H9 (cell line): Measurements from ENCODE around the gene ABTB1. TPM values are rescaled to one million over a fixed set of nuclear protein-coding genes. Genes with fewer than 3 reads are reported as not detected.

Source experiments
- DNase-seq: peaks from one replicate; pipeline ENCODE4 v3.0.0-alpha.2; 2017
- H2AFZ ChIP-seq: one replicate; pipeline ENCODE4 v1.6.1; 2013; ENCODE audit warnings: mild to moderate bottlenecking, low read length, control low read depth, moderate library complexity
- H2AK5ac ChIP-seq: 2 replicates; pipeline ENCODE4 v1.6.1; 2013; ENCODE audit warnings: low read length, control low read depth, mixed read lengths; ENCODE audit not compliant: insufficient read length
- H2BK120ac ChIP-seq: one replicate; pipeline ENCODE4 v1.6.1; 2013; ENCODE audit warnings: low read depth, mild to moderate bottlenecking, low read length, control low read depth, inconsistent platforms; ENCODE audit not compliant: poor library complexity, severe bottlenecking
- H2BK12ac ChIP-seq: 2 replicates; pipeline ENCODE4 v1.6.1; 2013; ENCODE audit warnings: low read length, control low read depth, mixed read lengths, low read depth; ENCODE audit not compliant: insufficient read length
- H2BK15ac ChIP-seq: 2 replicates; pipeline ENCODE4 v1.6.1; 2013; ENCODE audit warnings: low read depth, low read length, control low read depth
- H2BK20ac ChIP-seq: one replicate; pipeline ENCODE4 v1.6.1; 2013; ENCODE audit warnings: low read depth, mild to moderate bottlenecking, low read length, control low read depth, inconsistent platforms; ENCODE audit not compliant: poor library complexity, severe bottlenecking
- H2BK5ac ChIP-seq: 2 replicates; pipeline ENCODE4 v1.6.1; 2013; ENCODE audit warnings: low read length, control low read depth, mixed read lengths; ENCODE audit not compliant: insufficient read length
- H3K14ac ChIP-seq: 2 replicates; pipeline ENCODE4 v1.6.1; 2013; ENCODE audit warnings: low read length, control low read depth; ENCODE audit not compliant: insufficient read depth
- H3K18ac ChIP-seq: 2 replicates; pipeline ENCODE4 v1.6.1; 2013; ENCODE audit warnings: low read depth, mild to moderate bottlenecking, mixed read lengths, low read length, control low read depth; ENCODE audit not compliant: insufficient read length
- H3K23ac ChIP-seq: 2 replicates; pipeline ENCODE4 v1.6.1; 2013; ENCODE audit warnings: low read length, control low read depth, mixed read lengths, low read depth; ENCODE audit not compliant: insufficient read length
- H3K23me2 ChIP-seq: 2 replicates; pipeline ENCODE4 v1.6.1; 2013; ENCODE audit warnings: low read depth, mild to moderate bottlenecking, mixed read lengths, low read length, control low read depth; ENCODE audit not compliant: insufficient read length, poor library complexity, severe bottlenecking
- H3K27ac ChIP-seq: 2 replicates; pipeline ENCODE4 v1.5.1; 2013; ENCODE audit warnings: low read length, control low read depth, mixed read lengths, low read depth; ENCODE audit not compliant: insufficient read length
- H3K27me3 ChIP-seq: 2 replicates; pipeline ENCODE4 v1.6.1; 2013; ENCODE audit warnings: low read length, control low read depth, inconsistent platforms; ENCODE audit not compliant: insufficient read depth
- H3K4ac ChIP-seq: 2 replicates; pipeline ENCODE4 v1.6.1; 2013; ENCODE audit warnings: low read depth, mild to moderate bottlenecking, control low read depth, inconsistent platforms, low read length, moderate library complexity
- H3K4me1 ChIP-seq: 2 replicates; pipeline ENCODE4 v1.6.1; 2013; ENCODE audit warnings: low read length, control low read depth, inconsistent platforms; ENCODE audit not compliant: insufficient read depth
- H3K4me2 ChIP-seq: 2 replicates; pipeline ENCODE4 v1.6.1; 2013; ENCODE audit warnings: low read length, control low read depth, mixed read lengths; ENCODE audit not compliant: insufficient read length, insufficient read depth
- H3K56ac ChIP-seq: 2 replicates; pipeline ENCODE4 v1.6.1; 2013; ENCODE audit warnings: low read depth, mild to moderate bottlenecking, mixed read lengths, low read length, control low read depth; ENCODE audit not compliant: insufficient read length
- H3K79me1 ChIP-seq: 2 replicates; pipeline ENCODE4 v1.6.1; 2013; ENCODE audit warnings: low read depth, mild to moderate bottlenecking, moderate library complexity, low read length, control low read depth, inconsistent platforms; ENCODE audit not compliant: insufficient read depth, poor library complexity, severe bottlenecking
- H3K79me2 ChIP-seq: 2 replicates; pipeline ENCODE4 v1.6.1; 2013; ENCODE audit warnings: low read length, control low read depth, inconsistent platforms; ENCODE audit not compliant: insufficient read depth
- H3K9ac ChIP-seq: 2 replicates; pipeline ENCODE4 v1.6.1; 2013; ENCODE audit warnings: low read length, control low read depth, mixed read lengths; ENCODE audit not compliant: insufficient read length; ENCODE audit errors: extremely low read depth
- H3K9me3 ChIP-seq: one replicate; pipeline ENCODE4 v1.6.1; 2013; ENCODE audit warnings: low read depth, low read length, inconsistent platforms; ENCODE audit not compliant: control insufficient read depth
- H3T11ph ChIP-seq: one replicate; pipeline ENCODE4 v1.6.1; 2013; ENCODE audit warnings: mild to moderate bottlenecking, low read length, control low read depth, inconsistent platforms
- H4K20me1 ChIP-seq: one replicate; pipeline ENCODE4 v1.6.1; 2013; ENCODE audit not compliant: control insufficient read depth, insufficient read length, insufficient read depth
- H4K5ac ChIP-seq: 2 replicates; pipeline ENCODE4 v1.6.1; 2013; ENCODE audit warnings: low read depth, mild to moderate bottlenecking, mixed read lengths, low read length, control low read depth; ENCODE audit not compliant: insufficient read length
- H4K8ac ChIP-seq: replicated peaks from 2 replicates; pipeline ENCODE4 v1.6.1; 2013; ENCODE audit warnings: low read length, control low read depth, mixed read lengths, low read depth; ENCODE audit not compliant: insufficient read length
- H4K91ac ChIP-seq: 2 replicates; pipeline ENCODE4 v1.6.1; 2013; ENCODE audit warnings: low read depth, mild to moderate bottlenecking, moderate library complexity, mixed read lengths, low read length, control low read depth; ENCODE audit not compliant: insufficient read length
- H3K27ac Mint-ChIP-seq, 3 experiments: 2 replicates in 2 of 3; 3 replicates in 1 of 3; pipeline ENCODE4 v1.8.0; 2020 to 2021; ENCODE audit warnings: mixed read lengths in 3 of 3, mild to moderate bottlenecking in 1 of 3, moderate library complexity in 1 of 3
- H3K27me3 Mint-ChIP-seq: 2 replicates; pipeline ENCODE4 v1.8.0; 2021; ENCODE audit warnings: low read depth, mild to moderate bottlenecking, moderate library complexity, mixed read lengths
- H3K36me3 Mint-ChIP-seq, 3 experiments: 2 replicates in 2 of 3; 3 replicates in 1 of 3; pipeline ENCODE4 v1.8.0; 2020 to 2021; ENCODE audit warnings: low read depth in 3 of 3, mixed read lengths in 3 of 3; ENCODE audit not compliant: insufficient read depth in 1 of 3
- H3K4me1 Mint-ChIP-seq, 2 experiments: 2 replicates each; pipeline ENCODE4 v1.8.0; 2020; ENCODE audit warnings: mixed read lengths in 2 of 2
- H3K4me3 Mint-ChIP-seq, 2 experiments: 2 replicates in 1 of 2; 3 replicates in 1 of 2; pipeline ENCODE4 v1.8.0; 2020 to 2021; ENCODE audit warnings: mild to moderate bottlenecking in 2 of 2, mixed read lengths in 2 of 2, moderate library complexity in 1 of 2
- H3K9me3 Mint-ChIP-seq, 2 experiments: 2 replicates in 1 of 2; 3 replicates in 1 of 2; pipeline ENCODE4 v1.8.0; 2020; ENCODE audit warnings: mild to moderate bottlenecking in 2 of 2, mixed read lengths in 2 of 2, moderate library complexity in 1 of 2
- WGBS: extraction: QIAGEN DNeasy Blood & Tissue Kit; methylation state at CpG from one replicate; pipeline ENCODE4 v1.1.7; 2013; ENCODE audit warnings: missing lambda C conversion rate, low lambda C conversion rate, mixed read lengths; ENCODE audit not compliant: insufficient read length; ENCODE audit errors: extremely low coverage; 5-methylcytosine and 5-hydroxymethylcytosine counted together
- total RNA-seq: library from RNA; stranded (reverse); gene quantifications from 2 replicates; pipeline ENCODE4 v1.2.1, GENCODE V29; 2021
- TF ChIP-seq, protein P1 (sequence below): fragments of 200-600 bp; sonication (generic); conservative IDR thresholded peaks from 3 replicates; pipeline ENCODE4 v1.8.0; 2021; ENCODE audit warnings: antibody characterized with exemption, mild to moderate bottlenecking

Gene ABTB1
- total RNA-seq, 1 experiment from 2014 or later: 6.2 TPM

DNA sequence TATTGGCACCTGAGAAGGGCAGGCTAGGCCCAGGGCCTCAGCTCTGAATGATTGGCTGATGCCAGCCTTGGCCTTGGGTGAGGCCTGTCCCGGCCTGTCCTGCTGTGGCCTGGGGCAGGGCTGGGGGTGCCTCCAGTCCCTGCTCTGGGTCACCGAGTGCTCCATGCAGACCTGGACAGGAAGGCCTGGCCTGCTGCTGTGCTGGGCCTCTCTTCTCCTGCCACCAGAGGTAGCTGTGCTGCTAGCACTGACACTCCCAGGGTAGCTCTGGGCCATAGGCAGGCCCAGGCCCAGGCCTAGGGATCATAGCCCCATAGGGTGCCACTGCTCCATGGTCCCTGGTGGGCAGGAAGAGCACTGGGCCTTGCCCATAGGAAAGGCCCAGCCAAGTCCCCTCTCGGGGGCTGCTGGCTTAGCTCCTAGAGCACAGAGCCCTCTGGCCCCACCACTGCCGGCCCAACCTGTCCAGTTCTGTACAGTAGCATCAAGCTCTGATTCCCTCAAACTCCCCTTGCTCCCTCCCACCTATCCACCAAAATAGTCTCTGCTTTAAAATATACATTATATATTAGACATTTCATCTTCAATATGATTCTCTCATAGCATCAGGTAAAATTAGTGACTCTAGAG is 18.2 kb downstream of the ABTB1 start:
- no peak overlapping the region for H2BK15ac ChIP-seq
- H3K56ac ChIP-seq: no peak overlapping the region
- no peaks in the 10 kb centered on the region for H3K27me3 Mint-ChIP-seq
- H3K79me2 ChIP-seq: no peaks in the 10 kb centered on the region
- H3K27me3 ChIP-seq: no peaks in the 10 kb centered on the region; the same call in 1 of the 2 replicates
- H3K14ac ChIP-seq: no peak overlapping the region
- no peak overlapping the region for H2AK5ac ChIP-seq
- no peak overlapping the region for H2BK120ac ChIP-seq
- no peak overlapping the region for H2BK20ac ChIP-seq
- no peaks in the 10 kb centered on the region for H3K23me2 ChIP-seq
- H3K27ac ChIP-seq: no peak overlapping the region
- no peaks in the 10 kb centered on the region for H3K9me3 ChIP-seq
- no peak overlapping the region for H4K5ac ChIP-seq
- H3K23ac ChIP-seq: no peak overlapping the region
- no peaks in the 10 kb centered on the region for H4K20me1 ChIP-seq
- no peaks in the 10 kb centered on the region for H3K79me1 ChIP-seq
- H3K36me3 Mint-ChIP-seq: no peaks in the 10 kb centered on the region
- WGBS: no CpG with 5 or more reads among the region's 4 CpGs
- no peak overlapping the region for H2AFZ ChIP-seq
- no peak overlapping the region for H3K18ac ChIP-seq
- H3K4me1 ChIP-seq: no peaks in the 10 kb centered on the region; the same call in 1 of the 2 replicates
- no peak overlapping the region for H3K4me2 ChIP-seq
- H4K8ac ChIP-seq: no peak overlapping the region
- H3K4me3 Mint-ChIP-seq: no peak overlapping the region
- no peak overlapping the region for H3T11ph ChIP-seq
- TF ChIP-seq, protein P1, sequence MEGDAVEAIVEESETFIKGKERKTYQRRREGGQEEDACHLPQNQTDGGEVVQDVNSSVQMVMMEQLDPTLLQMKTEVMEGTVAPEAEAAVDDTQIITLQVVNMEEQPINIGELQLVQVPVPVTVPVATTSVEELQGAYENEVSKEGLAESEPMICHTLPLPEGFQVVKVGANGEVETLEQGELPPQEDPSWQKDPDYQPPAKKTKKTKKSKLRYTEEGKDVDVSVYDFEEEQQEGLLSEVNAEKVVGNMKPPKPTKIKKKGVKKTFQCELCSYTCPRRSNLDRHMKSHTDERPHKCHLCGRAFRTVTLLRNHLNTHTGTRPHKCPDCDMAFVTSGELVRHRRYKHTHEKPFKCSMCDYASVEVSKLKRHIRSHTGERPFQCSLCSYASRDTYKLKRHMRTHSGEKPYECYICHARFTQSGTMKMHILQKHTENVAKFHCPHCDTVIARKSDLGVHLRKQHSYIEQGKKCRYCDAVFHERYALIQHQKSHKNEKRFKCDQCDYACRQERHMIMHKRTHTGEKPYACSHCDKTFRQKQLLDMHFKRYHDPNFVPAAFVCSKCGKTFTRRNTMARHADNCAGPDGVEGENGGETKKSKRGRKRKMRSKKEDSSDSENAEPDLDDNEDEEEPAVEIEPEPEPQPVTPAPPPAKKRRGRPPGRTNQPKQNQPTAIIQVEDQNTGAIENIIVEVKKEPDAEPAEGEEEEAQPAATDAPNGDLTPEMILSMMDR: peak; percentile 80
- H3K4ac ChIP-seq: no peak overlapping the region
- H3K4me1 Mint-ChIP-seq: peaks cover 14 to 19% of the 10 kb centered on the region in 2 experiments
- no peak overlapping the region for H3K9ac ChIP-seq
- no peak overlapping the region for H2BK5ac ChIP-seq
- no peaks in the 10 kb centered on the region for H3K9me3 Mint-ChIP-seq
- H2BK12ac ChIP-seq: no peak overlapping the region
- peak; percentile 89 for DNase-seq
- H3K27ac Mint-ChIP-seq: no peak overlapping the region
- no peak overlapping the region for H4K91ac ChIP-seq
